GM12892 (cell line): ENCODE data around the gene CHI3L1.

Experiments
- POLR2A ChIP-seq: IDR thresholded peaks from 2 replicates; pipeline ENCODE4 v1.6.1; 2011; ENCODE audit warnings: low read depth, low read length, control low read depth
- POLR2AphosphoS5 ChIP-seq: IDR thresholded peaks from 2 replicates; pipeline ENCODE4 v1.6.1; 2011; ENCODE audit warnings: low read depth, low read length, control low read depth

DNA sequence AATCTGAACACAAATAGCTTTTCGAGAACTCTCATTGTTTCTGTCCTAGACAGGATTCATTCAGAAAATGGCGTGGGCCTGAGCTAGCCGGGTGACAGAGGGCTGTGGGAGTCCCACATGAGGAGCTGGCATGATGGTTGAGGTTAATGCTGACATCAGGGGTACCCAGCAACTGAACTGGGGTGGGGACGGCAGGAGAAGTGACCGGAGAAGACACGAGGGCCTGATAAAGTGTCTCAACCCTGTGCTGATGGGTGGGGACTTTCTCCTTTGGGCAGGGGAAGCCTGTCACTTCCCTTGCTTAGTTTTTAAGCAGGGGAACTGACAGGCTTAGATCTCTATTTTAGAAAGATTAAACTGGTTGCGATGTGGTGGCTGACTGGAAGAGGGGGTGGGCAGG is 28.4 kb upstream of the CHI3L1 start:
- TF ChIP-seq POLR2AphosphoS5 = no peak
- TF ChIP-seq POLR2A = no peak
